Left cardiac atrium (tissue), 4 donors: ENCODE measurements around the gene SPATS2. TPM values are rescaled to one million over a fixed set of nuclear protein-coding genes. Genes with fewer than 3 reads are reported as not detected.
A peak's percentile ranks its signal among the peaks of the same experiment; 100 is the strongest.
"Not testable (repeated sequence)": the region's sequence is repeated elsewhere in the genome, so short reads cannot be mapped to it uniquely, and the experiment has no call there.

Experiments
- ATAC-seq, 2 donors: fragments of 200-7000 bp; cut with Tn5 transposase; one replicate each; pipeline ENCODE4 v1.9.1; 2020; ENCODE audit warnings: mild to moderate bottlenecking in 2 of 2, moderate library complexity in 2 of 2
- DNase-seq: peaks from one replicate; pipeline ENCODE4 v3.0.0-alpha.2; 2020
- intact Hi-C, 2 donors: fragments of 100-400 bp; cut with DNase I; formaldehyde crosslinking; loops; one replicate each; pipeline versions ENCODE4 v1.14.1 to v1.15.1; 2022 to 2023
- total RNA-seq, 2 donors: library from RNA; stranded (reverse); fragmentation: NEBNext Ultra II Directional; extraction: Animal tissue kit (Norgen Biotek cat#: 25700); gene quantifications; one replicate each; pipeline ENCODE4 v1.2.1, GENCODE V29; 2021
- donor health status: DM: no; HTN: yes; CAD: no.
- donor health status: DM: no; HTN: yes; CAD: no; lungs with severe emphysema.
- donor health status: DM: yes; HTN: yes; CAD: no.
- donor health status: Dilated cardiomyopathy.

The SPATS2 gene
- total RNA-seq, 2 donors from 2014 or later: 7.6 to 10.5 TPM

GRCh38 chr12:49432616-49433015, 65.4 kb downstream of the SPATS2 start:
- intact Hi-C loops: no loop called here
- DNase-seq (no peak), ATAC-seq (no peak)

DNA sequence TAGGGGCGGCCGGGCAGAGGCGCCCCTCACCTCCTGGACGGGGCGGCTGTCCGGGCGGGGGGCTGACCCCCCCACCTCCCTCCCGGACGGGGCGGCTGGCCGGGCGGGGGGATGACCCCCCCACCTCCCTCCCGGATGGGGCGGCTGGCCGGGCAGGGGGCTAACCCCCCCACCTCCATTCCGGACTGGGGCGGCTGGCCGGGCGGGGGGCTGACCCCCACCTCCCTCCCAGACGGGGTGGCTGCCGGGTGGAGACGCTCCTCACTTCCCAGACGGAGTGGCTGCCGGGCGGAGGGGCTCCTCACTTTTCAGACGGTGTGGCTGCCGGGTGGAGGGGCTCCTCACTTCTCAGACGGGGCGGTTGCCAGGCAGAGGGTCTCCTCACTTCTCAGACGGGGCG, 69.5 kb downstream of the SPATS2 start:
- ATAC-seq, DNase-seq, intact Hi-C loops: not testable (repeated sequence)

DNA sequence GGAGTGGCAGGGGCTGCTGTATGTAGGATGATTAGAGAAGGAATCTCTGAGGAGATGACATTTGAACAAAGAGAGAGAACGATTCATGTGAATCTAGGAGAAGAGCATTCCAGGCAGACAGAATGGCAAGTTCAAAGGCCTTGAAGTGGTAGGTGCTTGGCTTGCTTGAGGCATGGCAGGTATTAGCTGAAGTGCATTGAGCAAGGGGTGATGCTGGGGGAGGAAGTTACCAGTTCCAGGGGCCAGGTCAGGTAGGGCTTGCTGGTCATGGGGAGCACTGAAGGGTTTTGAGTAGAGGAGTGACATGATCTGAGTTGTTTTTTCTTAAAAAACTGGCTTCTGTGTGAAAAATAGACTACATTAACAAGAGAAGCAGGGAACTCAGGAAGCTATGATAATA, 71.8 kb downstream of the SPATS2 start:
- no peak for ATAC-seq
- intact Hi-C loops: no loop called here

DNA sequence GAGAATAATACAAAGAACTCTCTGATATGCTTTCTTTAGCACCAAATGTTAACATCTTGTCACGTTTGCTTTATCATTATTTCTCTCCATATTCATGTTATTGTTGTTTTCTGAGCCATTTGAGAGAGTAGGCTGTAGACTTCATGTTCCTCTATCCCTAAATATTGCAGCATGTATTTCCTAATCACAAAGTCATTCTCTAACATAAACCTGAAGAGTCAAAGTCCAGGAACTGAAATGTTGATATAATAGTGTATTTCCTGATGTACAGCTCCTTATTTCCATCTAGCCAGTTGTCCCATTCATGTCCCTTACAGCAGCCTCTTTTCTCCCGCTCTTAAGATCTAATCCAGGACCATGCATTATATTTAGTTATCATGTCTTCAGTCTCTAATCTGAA, 72.8 kb downstream of the SPATS2 start:
- no peak for ATAC-seq
- DNase-seq: no peak
- intact Hi-C loops: no loop called here

More for the DNA sequence above, 71.8 kb downstream of the SPATS2 start:
- DNase-seq: no peak

DNA sequence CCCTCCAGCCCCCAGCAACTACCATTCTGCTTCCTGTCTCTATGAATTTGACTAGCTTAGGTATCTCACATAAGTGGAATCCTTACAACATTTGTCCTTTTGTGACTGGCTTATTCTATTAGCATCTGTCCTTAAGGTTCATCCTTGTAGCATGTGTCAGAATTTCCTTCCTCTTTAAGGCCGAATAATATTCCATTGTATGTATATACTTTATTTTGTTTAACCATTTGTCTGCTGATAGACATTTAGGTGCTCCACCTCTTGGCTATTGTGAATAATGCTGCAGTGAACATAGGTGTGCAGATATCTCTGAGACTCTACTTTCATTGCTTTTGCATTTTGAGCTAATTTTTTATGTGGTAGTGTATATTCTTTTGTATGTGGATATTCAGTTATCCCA, 75.7 kb downstream of the SPATS2 start:
- intact Hi-C loops: no loop called here
- DNase-seq (no peak), ATAC-seq (no peak)

GRCh38 chr12:49446571-49446970, 79.3 kb downstream of the SPATS2 start:
- DNase-seq: no peak
- intact Hi-C loops: no loop called here
- ATAC-seq: no peak

DNA sequence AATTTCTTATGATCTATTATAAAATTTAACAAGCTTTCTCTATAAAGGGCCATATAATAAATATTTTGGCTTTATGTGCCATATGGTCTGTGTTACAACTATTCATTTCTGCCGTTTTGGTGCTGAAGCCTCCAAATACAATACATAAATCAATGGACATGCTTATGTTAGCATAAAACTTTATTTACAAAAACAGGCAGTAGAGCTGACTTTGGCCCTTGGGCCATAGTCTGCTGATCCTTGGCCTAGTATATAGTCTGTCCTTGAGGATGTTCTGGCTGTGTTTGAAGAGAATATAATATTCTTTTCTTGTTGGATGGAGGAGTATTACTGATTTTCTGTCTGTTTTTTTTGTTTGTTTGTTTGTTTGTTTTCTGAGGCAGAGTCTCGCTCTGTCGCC, 81.6 kb downstream of the SPATS2 start:
- intact Hi-C loops: no loop called here
- DNase-seq (no peak), ATAC-seq (no peak)

- intact Hi-C loops: no loop called here
Observed at GRCh38 chr12:49451468-49452259, 84.4 kb downstream of the SPATS2 start.

GRCh38 chr12:49455501-49455900, 88.2 kb downstream of the SPATS2 start:
- no peak for ATAC-seq
- intact Hi-C loops: no loop called here
- DNase-seq: no peak

More at GRCh38 chr12:49451468-49452259, 84.4 kb downstream of the SPATS2 start:
- ATAC-seq (no peak), DNase-seq (no peak)

DNA sequence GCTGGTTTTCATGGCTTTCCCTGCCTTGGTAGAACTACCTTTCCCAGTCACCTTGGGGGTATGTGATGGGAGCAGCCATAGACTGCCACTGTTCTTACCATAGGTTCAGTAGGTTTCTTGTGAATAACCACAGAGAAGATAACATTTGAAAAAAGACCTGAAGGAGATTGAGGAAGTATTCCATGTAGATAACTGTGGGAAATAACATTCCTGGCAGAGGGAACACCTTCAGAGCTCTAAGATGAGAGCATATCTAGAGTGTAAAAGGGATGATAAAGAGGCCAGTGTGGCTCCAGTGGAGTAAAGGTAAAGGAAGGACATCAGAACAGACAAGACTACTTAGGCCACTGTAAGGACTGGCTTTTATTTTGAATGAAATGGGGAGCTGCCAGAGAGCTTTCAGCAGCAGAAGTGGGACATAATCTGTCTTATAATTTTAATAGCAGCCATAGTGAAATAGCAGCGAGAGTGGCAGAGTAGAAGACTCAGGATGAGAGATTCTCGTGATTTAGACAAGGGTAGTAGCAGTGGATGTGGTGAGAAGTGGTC, 88.9 kb downstream of the SPATS2 start:
- intact Hi-C loops: no loop called here
- ATAC-seq: no peak
- DNase-seq: no peak

GRCh38 chr12:49458816-49459215, 91.6 kb downstream of the SPATS2 start:
- no peak for DNase-seq
- intact Hi-C loops: no loop called here
- no peak for ATAC-seq

DNA sequence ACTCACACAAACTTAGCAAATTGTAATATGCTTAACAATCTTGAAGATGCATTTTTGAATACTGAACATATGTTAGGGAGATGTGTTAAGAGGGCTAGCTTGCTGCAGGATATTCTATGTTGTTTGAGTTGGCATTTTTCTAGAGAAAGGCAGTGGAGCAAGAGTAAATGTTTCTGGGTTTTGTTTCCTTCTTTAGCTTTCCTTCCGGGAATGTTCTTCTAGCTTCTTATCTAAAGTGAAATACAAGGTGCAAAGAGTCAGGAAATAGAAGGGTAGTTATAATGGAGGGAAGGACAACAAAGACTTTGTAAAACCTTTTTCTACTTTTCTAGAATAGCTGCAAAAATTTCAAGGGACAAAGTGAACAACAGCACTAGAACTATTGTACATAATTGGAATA, 94.0 kb downstream of the SPATS2 start:
- ATAC-seq (no peak), DNase-seq (no peak)
- intact Hi-C loops: no loop called here

GRCh38 chr12:49462083-49462744, 95.0 kb downstream of the SPATS2 start:
- ATAC-seq (peak; percentile 53 to 55), DNase-seq (peak; percentile 28)
- intact Hi-C loops: no loop called here

DNA sequence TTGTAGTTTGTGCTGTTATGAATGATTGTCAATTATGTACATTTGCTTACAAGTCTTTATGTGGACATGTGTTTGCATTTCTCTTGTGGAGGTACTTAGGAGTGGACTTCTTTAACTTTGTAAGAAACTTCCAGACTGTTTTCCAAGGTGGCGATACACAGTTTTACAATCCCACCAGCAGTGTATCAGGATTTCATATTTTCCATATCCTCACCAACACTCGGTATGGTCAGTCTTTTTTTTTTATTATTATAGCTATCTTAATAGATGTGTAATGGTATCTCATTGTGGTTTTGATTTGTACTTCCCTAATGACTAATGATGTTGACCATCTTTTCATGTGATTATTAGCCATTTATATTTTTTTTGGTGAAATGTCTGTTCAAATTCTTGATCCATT, 97.9 kb downstream of the SPATS2 start:
- no peak for DNase-seq
- intact Hi-C loops: no loop called here
- no peak for ATAC-seq

- DNase-seq (no peak), ATAC-seq (no peak)
- intact Hi-C loops: no loop called here
Observed at GRCh38 chr12:49470986-49471385, 103.7 kb downstream of the SPATS2 start.

DNA sequence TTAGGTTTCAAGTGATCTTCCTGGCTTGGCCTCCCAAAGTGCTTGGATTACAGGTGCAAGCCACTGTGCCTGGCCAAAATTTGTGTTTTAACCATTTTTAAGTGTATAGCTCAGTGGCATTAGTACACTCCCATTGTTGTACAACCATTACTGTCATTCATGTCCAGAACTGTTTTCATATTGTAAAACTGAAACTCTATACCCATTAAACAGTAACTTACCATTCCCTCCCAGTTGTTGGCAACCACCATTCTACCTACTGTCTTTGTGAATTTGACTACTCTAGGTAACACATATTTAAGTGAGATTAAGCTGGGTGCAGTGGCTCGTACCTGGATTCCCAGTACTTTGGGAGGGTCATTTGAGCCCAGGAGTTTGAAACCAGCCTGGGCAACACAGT, 104.3 kb downstream of the SPATS2 start:
- ATAC-seq (no peak), DNase-seq (no peak)
- intact Hi-C loops: no loop called here

GRCh38 chr12:49476091-49476490, 108.8 kb downstream of the SPATS2 start:
- no peak for ATAC-seq
- intact Hi-C loops: no loop called here
- no peak for DNase-seq

- ATAC-seq: no peak
- intact Hi-C loops: no loop called here
- no peak for DNase-seq
Observed at GRCh38 chr12:49478949-49479664, 111.8 kb downstream of the SPATS2 start.

DNA sequence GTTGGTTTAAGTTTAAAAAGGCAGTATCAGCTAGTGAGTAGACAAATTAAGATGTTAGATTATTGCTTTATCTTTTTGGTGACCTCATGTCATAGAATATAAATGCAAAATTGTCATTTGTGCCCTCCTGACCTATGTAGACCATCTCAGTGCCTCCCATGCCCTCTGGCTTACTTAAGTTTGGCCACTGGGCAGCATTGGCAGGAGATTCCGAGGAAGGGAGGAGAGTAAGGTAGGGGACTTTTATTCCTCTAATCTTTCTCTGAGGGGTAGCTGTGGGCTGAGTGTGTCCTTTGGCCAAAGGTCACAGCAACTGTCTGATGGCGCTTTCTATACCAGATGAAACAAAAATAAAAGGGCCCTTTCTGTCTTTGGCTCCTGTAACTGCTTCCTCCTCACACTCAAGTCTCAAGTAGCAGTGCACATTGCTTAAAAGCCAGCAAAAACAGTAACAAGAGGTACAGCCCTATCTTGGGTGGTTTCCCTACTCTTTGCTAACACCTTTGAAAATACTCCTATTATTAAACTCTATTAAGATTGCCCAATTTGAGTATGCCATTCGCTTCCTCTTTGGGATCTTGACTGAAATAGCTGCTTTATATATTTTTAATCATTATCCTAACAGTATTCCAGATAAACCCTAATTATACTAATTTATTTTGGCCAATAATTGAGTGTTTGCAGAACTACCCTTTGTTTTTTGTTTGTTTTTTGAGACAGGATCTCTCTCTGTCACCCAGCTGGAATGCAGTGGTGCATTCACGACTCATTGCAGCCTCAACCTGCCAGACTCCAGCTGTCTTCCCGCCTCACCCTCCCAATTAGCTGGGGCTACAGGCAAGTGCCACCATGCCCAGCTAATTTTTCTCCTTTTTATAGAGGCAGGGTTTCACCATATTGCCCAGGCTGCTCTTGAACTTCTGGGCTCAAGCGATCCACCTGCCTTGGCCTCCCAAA, 115.1 kb downstream of the SPATS2 start:
- DNase-seq: no peak
- ATAC-seq: no peak
- intact Hi-C loops: no loop called here
